NB4 (cell line): ENCODE data around the gene COL4A5.

Experiments
- CTCF ChIP-seq: IDR thresholded peaks from one replicate; pipeline ENCODE4 v1.5.1; 2012; ENCODE audit warnings: low read depth, low read length
- POLR2A ChIP-seq: IDR thresholded peaks from 2 replicates; pipeline ENCODE4 v1.6.1; 2011; ENCODE audit warnings: mild to moderate bottlenecking; ENCODE audit not compliant: insufficient read length; ENCODE audit errors: extremely low read depth
- TF ChIP-seq, protein P1 (sequence below): IDR thresholded peaks from 2 replicates; pipeline ENCODE4 v1.6.1; 2011; ENCODE audit warnings: low read depth, low read length

GRCh38 chrX:108558217-108558616 is 118.6 kb downstream of the COL4A5 start:
- TF ChIP-seq CTCF (no peak), POLR2A (no peak)
- TF ChIP-seq, protein P1, sequence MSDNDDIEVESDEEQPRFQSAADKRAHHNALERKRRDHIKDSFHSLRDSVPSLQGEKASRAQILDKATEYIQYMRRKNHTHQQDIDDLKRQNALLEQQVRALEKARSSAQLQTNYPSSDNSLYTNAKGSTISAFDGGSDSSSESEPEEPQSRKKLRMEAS, result no peak
